Neural cell (in vitro differentiated cells): ENCODE results near the gene TOP2B.

Experiments used
- EZH2 ChIP-seq: fragments of 200-600, 300-800 bp; shearing (Covaris generic), sonication (generic); IDR thresholded peaks from 2 replicates; pipeline ENCODE4 v1.6.1; 2014; ENCODE audit warnings: antibody characterized with exemption, low read length, borderline replicate concordance, mild to moderate bottlenecking; ENCODE audit not compliant: insufficient read depth, poor library complexity, severe bottlenecking
- REST ChIP-seq: IDR thresholded peaks from 2 replicates; pipeline ENCODE4 v1.6.1; 2012; ENCODE audit warnings: borderline replicate concordance
- TF ChIP-seq, protein P1 (sequence below): fragments of 450-650 bp; IDR thresholded peaks from 2 replicates; pipeline ENCODE4 v1.5.1; 2014; ENCODE audit warnings: antibody characterized with exemption, mild to moderate bottlenecking, moderate library complexity; ENCODE audit not compliant: poor library complexity, severe bottlenecking

DNA sequence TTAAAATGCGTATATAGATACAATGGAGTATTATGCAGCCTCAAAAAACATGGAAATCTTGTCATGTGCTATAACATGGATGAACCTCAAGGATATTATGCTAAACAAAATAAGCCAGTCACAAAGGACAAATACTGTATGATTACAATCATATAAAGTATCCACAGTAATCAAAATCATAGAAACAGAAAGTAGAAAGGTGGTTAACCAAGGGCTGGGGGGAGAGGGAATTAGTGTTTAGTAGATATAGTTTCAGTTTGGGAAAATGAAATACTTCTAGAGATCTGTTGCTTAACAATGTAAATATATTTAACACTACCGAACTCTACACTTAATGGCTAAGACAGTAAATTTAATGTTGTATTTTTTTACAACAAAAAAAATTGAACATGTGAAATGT lies 9.0 kb downstream of the TOP2B start:
- TF ChIP-seq EZH2 (no peak), REST (no peak)
- TF ChIP-seq, protein P1, sequence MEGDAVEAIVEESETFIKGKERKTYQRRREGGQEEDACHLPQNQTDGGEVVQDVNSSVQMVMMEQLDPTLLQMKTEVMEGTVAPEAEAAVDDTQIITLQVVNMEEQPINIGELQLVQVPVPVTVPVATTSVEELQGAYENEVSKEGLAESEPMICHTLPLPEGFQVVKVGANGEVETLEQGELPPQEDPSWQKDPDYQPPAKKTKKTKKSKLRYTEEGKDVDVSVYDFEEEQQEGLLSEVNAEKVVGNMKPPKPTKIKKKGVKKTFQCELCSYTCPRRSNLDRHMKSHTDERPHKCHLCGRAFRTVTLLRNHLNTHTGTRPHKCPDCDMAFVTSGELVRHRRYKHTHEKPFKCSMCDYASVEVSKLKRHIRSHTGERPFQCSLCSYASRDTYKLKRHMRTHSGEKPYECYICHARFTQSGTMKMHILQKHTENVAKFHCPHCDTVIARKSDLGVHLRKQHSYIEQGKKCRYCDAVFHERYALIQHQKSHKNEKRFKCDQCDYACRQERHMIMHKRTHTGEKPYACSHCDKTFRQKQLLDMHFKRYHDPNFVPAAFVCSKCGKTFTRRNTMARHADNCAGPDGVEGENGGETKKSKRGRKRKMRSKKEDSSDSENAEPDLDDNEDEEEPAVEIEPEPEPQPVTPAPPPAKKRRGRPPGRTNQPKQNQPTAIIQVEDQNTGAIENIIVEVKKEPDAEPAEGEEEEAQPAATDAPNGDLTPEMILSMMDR = no peak
